NK-92 treated with Interleukin-12 subunit alpha and Interleukin-12 subunit beta, amount 100 ng/mL, for 24 hours (cell line): ENCODE results near the gene GNG11.
"Not testable (repeated sequence)": the region's sequence is repeated elsewhere in the genome, so short reads cannot be mapped to it uniquely, and the experiment has no call there.

ENCODE experiments used
- DNase-seq: peaks from one replicate; lab custom pipeline; 2025; lab: John Stamatoyannopoulos, UW

The GNG11 gene

DNA sequence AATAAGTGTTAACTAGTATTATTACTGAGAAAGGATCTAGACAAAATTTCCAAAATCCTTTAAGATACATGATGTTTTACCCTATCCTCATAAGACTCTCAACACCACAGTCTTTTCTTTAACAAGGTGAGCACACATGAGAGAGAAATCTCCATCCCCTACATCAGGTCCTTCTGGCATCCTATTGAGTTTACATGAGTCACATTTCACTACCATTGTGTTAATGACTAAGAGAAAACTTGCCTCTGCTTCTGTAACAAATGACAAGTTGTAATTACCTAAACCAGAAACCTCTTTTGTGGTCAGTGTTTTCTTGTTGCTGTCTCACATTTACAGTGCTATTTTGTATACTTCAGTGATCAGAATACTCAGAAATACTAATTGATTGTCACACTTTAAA, 9.9 kb upstream of the GNG11 start:
- not testable (repeated sequence) for DNase-seq

DNA sequence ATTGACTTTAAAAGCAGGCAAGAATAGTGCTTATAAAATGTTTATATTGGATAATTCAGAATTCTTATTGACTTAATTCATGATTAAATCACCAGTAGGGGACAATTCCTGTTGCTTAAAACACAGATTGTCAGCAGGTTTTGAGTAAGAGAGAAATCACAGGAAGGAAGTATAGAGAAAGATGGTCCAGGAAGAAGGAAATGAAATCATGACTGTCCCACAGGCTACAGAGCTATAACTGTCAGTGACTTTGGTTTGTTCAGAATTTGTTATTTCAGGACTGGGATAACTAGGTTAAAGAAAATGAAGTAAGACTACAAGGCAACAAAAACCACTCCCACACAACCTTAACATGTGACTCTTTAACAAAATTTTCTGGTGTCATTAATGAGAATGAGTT, 8.3 kb upstream of the GNG11 start:
- DNase-seq: no peak

DNA sequence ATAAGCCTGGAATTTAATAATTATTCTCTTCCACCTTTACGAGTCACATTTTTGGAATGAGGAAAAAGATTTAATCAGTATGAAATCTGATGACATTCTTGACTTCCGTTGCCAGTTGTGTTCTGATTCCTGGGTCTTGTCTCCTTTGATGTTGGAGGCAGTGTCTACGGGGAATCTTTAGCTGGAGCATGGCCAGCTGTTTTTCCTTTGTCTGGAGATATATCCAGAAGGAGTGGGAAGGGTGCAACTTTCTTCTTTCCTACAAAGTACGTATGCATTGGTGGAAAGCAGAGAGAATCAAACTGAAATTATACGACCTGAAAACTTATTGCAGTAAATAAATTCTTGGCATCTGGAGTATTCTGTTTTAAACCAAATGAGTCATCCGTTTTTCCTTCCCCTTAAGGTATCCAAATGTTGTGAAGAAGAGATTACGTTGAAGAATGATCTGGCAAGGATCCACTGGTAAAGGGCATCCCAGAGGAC, 6.9 kb upstream of the GNG11 start:
- no peak for DNase-seq

DNA sequence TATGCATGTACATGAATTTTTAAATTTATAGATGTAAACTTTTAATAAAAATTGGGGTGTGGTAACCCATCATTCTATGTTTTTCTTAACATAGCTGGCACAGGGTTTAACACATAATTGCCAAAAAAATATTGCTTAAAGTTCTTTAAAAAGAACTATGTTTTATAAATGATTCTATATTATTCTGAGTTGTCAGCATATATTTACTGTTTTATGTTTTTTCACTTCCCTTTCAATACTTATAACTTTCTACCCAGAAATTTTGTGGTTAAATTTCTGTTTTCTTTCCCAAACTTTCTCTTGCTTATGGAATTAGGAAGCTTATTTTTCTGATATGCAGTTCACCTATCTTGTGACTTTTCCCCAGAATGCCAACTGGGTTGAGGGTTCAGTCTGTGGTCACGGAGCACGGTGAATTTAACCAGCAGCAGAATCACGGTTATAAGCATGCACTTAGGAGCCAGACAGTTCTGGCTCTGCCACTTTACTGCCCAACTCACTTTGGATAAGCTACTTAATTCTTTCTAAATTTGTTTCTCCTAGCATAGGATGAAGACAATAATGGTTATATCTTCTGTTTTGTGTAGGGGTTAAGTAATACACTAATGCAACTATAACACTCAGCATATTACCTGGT, 6.2 kb upstream of the GNG11 start:
- not testable (repeated sequence) for DNase-seq

DNA sequence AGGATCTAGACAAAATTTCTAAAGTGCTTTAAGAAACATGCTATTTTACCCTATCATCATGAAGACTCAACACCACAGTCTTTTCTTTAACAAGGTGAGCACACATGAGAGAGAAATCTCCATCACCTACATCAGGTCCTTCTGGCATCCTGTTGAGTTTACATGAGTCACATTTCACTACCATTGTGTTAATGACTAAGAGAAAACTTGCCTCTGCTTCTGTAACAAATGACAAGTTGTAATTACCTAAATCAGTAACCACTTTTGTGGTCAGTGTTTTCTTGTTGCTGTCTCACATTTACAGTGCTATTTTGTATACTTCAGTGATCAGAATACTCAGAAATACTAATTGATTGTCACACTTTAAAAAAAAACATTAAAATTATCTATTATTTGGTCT, 5.6 kb upstream of the GNG11 start:
- DNase-seq: not testable (repeated sequence)

DNA sequence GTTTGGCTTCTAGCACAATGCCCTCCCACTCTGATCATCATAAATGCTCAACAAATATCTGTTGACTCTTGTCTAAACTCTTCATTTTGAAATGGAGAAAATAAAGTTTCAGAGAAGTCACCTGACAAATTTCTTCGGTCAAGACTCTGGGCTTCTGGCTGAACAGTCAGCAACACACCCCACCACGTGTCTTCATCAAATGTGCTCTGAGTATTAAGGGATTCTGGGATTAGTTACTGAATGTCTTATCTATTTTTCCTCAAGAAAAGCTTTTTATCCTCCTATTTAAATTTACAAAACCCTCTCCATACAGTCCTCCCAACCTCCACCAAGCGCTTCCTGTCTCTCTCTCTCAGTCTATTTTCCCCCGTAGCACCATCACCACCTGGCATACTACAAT, 5.2 kb upstream of the GNG11 start:
- DNase-seq: not testable (repeated sequence)

DNA sequence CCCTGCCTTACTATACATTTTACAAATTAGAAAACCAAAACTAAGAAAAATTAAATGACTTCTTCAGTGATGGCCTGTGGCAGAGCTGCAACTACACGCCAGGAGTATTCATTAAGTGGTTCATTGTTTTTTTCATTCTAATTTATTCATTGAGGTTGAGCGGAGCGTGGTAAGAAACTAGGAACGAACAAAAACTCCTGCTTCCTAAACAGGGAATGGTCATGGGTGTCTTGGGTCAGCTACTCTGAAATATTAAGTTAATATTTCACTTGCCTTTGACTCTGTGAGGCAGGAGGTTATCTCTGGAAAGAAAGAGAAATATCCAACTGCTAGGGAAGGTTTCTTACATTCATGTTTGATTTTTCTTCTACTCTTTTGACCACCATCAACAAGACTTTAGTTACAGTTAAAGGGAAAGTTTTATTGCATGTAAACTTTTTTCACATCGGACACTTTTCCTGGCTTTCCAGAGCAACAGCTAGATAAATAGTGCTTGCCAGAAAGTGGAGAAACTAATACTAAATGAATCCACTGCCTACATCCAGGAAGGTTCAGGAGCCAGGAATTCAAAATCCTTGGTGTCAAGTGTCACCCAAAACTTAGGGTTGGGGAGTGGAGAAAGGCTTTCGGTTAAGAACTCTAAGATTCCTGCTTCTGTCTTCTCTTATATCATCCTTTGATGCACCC, 896 bp upstream of the GNG11 start:
- no peak for DNase-seq

DNA sequence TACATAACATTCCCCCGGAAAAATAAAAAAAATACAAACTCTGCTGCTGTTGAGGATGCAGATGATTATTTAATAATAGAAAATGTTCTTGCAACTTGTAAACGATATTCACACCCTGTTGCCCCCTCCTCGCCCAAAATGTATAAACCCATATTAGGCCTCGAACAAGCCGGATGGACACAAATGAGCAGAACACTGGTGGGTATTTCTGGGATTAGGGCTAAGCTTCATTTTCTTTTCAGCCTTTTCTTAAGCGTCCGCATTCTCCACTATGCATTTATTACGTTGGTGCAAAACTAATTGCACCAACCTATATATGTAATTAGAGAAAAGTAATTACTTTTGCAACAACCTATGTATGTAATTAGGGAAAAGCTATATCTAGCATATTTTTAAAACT, 349 bp upstream of the GNG11 start:
- DNase-seq: no peak

DNA sequence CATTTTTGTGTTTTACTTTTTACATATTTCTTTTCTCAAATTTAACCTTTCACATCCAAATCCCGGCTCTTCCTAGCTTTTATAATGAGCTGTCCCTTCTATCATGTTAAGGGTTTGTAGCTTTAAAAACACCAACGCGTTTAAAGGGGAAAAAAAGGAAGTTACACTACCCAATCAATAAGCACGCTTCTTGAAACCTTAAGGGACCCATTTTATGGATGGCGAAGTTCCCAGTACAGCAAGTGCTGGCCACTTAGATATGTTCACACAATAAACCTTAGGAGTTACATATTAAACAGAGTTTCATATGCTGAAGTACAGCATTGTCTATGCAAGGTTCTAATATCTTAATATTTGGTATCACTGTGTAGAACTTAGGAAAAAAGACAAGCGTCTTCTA, 1.8 kb downstream of the GNG11 start:
- DNase-seq: no peak

DNA sequence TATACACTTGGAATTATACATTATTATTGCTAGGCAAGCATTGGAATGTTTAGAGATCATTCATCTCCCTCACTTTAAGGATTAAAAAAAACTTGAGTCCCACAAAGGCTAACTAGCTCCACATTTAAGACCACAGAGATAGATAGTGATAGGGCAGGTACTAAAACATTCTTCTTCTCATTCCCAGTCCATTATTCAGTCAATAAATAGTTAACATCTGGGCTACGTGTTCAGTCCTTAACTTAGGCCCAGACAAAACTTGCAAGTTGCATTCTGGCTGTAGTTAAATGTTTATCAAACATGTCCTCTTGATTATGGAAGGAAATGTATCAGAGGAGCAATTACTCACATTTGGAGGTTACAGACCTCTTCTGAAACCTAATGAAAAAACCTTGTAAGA, 2.4 kb downstream of the GNG11 start:
- no peak for DNase-seq

DNA sequence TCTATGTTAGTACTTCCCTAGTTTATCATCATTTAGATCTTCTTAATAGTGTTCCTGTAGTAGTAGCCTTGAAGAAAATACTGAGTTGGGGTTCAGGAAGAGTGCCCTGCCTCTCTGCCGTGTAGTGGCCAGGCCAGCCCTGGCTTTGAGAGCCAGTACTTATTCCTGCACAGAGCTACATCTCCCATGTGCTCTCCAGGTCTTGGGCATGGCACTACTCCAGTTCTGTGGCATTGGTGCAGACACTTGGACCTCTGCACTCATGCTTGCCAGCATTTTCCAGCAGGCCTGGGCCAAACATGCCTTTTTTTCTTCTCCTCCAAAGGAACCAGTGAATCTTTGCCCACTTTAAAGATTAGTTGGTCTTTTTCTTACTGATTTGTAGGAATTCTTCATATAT, 5.3 kb downstream of the GNG11 start:
- DNase-seq: no peak

DNA sequence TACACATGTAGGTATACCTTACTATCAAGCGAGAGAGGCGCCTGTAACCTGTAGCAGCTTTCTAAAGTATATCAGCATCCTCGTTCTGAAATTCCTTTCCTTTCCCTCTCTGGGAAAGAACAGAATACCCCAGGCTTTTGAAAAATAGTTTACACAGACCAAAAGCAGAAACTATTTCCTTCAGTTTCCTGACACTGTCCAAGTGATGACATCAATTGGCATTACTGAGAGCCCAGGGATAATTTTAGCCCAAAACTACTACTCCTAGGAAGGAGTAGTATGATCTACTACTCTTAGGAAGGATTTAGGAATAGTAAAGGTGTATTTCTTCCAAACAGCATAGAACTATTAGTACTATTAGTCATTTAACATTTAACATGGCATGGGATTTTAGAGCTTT, 6.0 kb downstream of the GNG11 start:
- no peak for DNase-seq

DNA sequence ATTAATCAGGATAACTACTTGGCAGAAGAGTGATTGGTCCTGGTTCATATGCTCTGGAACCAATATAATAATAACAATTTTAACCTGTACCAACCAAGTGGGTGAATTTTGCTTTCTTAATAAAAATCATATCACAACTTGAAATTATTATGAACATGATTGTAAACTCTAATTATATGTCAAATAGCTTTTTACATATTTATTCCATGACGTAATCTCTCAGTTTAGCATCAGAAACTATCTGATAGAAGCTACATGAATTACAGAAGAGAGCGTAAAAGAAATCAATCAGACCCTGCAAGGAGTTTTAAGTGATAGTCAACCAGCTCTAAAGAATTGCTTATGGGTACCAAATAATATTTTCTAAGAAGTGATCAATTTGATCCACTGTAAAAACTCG, 10.1 kb downstream of the GNG11 start:
- no peak for DNase-seq

DNA sequence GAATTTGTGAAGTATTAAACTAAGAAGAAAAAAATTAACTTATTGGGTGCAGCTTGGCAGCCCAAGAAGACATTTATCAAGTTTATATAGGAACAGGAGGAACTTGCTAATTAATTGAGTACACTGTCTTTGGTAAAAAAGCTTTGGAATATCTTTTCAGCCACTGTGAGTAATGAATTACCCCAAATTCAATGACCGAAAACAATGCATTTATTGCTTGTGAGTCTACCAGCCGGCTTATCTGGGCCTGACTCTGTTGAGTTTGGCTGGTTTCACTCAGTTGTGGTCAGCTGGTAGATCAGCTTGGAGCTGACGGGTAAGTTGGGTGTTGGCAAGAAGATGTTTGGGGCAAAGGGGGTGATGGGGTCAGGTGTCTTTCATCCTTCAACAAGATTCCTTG, 11.6 kb downstream of the GNG11 start:
- no peak for DNase-seq

DNA sequence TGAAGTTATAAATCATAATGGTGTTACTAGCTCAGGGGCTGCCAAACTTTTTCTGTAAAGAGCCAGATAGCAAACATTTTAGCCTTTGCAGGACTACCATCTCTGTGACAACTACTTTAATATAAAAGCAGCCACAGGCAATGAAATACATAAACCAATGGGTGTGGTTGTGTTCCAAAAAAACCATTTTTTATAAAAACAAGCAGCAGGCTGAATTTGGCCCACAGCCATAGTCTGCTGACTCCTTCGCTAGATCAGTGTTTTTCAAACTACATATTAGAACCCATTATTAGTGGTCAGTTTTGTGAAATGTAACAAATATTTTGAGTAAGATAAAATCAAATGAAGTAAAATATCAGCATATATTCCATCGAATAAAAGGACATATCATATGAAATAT, 13.6 kb downstream of the GNG11 start:
- DNase-seq: no peak

DNA sequence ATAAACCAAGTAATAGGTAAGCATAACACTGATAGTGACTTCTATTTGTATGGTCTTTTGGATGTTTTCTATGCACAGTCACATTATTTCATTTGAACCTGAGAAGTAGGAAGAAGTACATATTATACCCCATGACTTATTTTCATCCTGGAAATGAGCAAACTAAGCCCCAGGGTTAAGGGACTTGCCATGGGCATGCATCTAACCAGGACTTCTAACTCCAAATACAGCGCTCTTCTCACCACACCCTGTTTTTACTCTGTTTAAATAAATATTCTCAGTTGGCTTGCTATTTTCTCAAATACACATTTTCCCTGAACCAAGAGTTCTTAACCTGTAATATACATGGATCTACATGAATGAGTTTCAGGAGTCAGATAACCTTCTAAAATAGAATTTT, 16.3 kb downstream of the GNG11 start:
- no peak for DNase-seq

DNA sequence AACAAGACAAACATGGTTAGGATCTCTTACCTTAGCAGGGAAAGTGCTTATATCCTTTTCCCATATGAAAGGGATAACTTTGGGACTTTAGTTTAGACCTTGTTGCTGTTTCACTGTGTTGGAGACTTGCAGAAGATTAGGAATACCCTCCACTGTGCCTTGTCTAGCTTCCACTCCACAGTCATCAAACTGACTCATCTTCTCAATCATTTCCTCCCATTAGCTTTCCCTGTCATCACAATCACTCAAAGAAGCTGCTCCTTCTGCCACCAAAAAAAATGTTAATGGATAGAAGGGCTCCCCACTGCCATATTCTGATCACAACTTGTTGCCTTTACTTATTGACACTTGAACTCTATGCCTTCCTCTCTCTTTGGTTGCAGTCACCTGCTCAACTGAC, 16.8 kb downstream of the GNG11 start:
- no peak for DNase-seq

DNA sequence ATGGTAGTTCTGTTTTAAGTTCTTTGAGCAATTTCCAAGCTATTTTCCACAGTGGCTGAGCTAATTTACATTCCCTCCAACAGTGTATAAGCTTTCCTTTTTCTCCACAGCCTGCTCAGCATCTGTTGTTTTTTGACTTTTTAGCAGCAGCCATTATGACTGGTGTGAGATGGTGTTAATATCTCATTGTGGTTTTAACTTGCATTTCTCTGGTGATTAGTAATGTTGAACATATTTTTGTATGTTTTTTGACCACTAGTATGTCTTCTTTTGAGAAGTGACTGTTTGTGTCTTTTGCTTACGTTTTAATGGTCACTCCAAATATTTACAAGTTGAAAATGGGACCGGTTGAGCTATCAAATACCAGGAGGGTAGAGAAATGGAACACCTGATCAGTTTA, 20.4 kb downstream of the GNG11 start:
- DNase-seq: no peak

DNA sequence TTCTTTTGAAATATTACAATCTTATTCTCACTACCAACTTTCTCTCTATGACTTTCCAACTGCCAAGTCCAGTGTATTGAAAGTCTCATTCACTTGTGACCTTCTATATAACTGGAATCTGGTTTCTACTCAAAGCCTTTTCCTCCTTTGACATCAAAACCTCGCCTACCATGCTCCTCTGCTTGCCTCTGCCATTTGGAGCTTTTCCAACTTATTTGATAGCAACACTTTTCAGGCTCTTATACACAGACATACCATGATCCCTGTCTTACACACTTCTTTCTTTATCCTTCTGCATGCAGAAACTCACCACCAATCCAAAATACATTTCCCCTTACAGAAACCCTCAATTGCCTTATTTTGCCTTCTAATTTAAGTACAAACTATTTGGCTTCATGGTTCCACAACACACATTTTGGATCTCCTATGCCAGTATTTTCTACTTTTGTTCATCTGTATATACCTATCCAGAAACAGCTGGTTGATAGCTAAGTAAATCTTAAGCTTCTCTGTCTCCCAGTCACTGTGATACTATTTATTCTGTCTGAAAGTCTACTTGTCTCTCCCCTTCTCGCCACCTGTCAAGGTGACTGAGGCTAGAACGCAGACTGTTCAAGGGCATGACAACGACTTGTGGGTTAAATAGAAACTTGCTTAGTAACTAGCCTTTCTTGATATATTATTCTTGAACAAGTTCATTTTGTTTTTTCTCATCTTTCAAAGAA, 22.4 kb downstream of the GNG11 start:
- DNase-seq: no peak

DNA sequence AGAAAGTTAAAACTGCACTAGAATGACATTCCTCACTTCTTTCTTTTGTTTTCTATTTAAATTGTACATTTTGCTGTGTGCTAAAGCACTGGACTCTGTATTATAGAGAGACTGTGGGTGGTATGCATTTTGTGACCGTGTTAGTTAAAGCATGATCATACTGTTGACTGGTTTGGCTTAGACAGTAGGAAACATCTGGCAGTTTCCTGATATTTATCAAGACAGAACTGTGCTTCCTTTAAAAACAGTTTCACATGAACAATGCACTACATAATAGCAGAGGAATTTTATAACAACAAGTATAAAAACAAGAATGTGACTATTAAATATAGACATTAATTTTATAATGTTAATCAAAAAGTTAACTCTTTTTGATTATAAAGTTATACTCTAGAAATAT, 23.1 kb downstream of the GNG11 start:
- DNase-seq: no peak

DNA sequence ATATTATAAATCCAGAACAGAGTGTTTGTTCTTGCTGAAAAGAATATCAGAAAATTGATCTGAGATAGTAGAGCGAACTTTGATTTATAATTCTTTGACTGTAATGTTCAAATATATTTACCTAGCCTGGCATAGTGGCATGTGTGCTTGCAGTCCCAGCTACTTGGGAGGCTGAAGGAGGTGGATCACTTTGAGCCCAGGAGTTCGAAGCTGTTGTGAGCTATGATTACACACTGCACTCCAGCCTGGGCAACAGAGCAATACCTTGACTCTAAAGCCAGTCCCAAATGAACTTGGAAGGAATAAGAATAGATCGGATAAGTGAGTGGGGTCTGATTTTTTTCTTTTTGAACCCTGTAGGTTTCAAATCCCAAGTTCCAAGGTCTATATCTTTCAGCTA, 23.5 kb downstream of the GNG11 start:
- DNase-seq: no peak

DNA sequence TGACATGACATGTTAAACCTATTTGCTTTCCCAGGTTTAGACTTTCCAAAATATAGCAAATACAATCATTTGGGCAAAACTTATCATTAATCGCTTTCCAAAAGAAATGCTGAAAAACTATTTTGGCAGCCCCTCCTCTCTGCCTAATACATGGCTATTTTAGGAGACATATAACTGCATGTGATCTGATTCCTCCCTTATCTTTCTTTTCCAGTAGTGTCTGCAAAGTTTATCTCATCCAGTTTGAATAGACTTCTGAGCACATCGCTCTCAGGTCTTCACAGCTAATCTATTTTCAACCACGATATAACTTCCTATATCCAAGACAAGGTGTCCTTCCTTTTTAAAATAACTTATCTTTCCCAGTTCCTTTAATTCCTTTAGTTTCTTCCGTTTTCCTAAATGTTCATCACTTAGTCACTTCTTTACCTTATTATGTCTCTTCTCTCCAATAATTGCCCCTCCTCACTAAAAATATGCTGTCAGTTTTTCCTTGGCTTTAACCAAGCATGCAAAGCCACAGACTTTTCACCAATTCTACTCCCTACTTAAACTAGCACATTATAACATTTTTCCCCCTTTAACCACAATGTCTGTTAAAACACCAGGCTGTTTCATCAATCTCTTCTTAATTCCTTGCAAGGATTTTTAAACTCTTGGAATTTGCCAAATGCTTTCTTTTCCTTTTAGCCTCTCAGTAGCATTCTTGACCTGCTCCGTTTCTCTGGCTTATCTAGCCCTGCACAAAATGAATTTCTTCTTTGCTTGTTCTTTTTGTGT, 24.4 kb downstream of the GNG11 start:
- no peak for DNase-seq

DNA sequence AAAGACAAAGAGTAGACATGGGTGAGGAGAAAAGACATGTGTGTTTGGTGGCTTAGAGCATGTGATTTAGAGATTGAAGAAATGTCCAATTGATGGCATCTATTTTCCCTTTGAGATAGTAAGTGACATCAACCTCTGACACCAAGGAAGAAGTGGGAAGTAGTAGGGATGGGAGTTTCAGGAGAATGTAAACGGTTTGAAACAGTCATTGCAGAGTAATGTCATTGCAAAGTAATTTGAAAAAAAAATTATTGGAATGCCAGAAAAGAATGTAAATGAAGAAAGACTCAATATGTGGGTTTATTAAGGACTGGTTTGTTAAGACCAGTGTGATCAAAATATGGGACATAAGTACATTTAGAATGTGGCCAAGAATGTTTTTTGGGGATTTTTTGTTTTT, 26.6 kb downstream of the GNG11 start:
- no peak for DNase-seq
